Measurements from ENCODE around the gene DCAF5.
"Not testable (repeated sequence)": the region's sequence is repeated elsewhere in the genome, so short reads cannot be mapped to it uniquely, and the experiment has no call there.

Gene DCAF5

GRCh38 chr14:69096781-69097475, 56.0 kb downstream of the DCAF5 start:
- no peak for DNase-seq (ENCODE audit: low read depth, low spot score)

GRCh38 chr14:69096246-69096645, 56.7 kb downstream of the DCAF5 start:
- DNase-seq (ENCODE audit: low read depth, low spot score) = no peak

- DNase-seq (ENCODE audit: low read depth, low spot score) = peak; percentile 17
These were observed 58.4 kb downstream of the DCAF5 start for GRCh38 chr14:69094481-69094880.

- DNase-seq (ENCODE audit: low read depth, low spot score) = peak; percentile 78
These were observed 59.1 kb downstream of the DCAF5 start for GRCh38 chr14:69093631-69094421.

- DNase-seq (ENCODE audit: low read depth, low spot score) = no peak
These were observed 60.0 kb downstream of the DCAF5 start for GRCh38 chr14:69092840-69093422.

GRCh38 chr14:69091695-69092094, 61.2 kb downstream of the DCAF5 start:
- no peak for DNase-seq (ENCODE audit: low read depth, low spot score)

GRCh38 chr14:69091006-69091405, 61.9 kb downstream of the DCAF5 start:
- DNase-seq (ENCODE audit: low read depth, low spot score) = no peak

GRCh38 chr14:69090187-69090789, 62.6 kb downstream of the DCAF5 start:
- peak; percentile 61 for DNase-seq (ENCODE audit: low read depth, low spot score)

GRCh38 chr14:69089046-69089445, 63.9 kb downstream of the DCAF5 start:
- no peak for DNase-seq (ENCODE audit: low read depth, low spot score)

- peak; percentile 65 for DNase-seq (ENCODE audit: low read depth, low spot score)
These were observed 64.3 kb downstream of the DCAF5 start for GRCh38 chr14:69088586-69088985.

- DNase-seq (ENCODE audit: low read depth, low spot score) = peak; percentile 69
These were observed 65.9 kb downstream of the DCAF5 start for GRCh38 chr14:69087061-69087461.

- DNase-seq (ENCODE audit: low read depth, low spot score) = no peak
These were observed 66.4 kb downstream of the DCAF5 start for GRCh38 chr14:69086537-69086936.

GRCh38 chr14:69084023-69084422, 68.9 kb downstream of the DCAF5 start:
- no peak for DNase-seq (ENCODE audit: low read depth, low spot score)

- DNase-seq (ENCODE audit: low read depth, low spot score) = no peak
These were observed 69.7 kb downstream of the DCAF5 start for GRCh38 chr14:69083181-69083580.

- DNase-seq (ENCODE audit: low read depth, low spot score) = no peak
These were observed 71.6 kb downstream of the DCAF5 start for GRCh38 chr14:69081271-69081670.

GRCh38 chr14:69079747-69080146, 73.2 kb downstream of the DCAF5 start:
- no peak for DNase-seq (ENCODE audit: low read depth, low spot score)

- peak; percentile 88 for DNase-seq (ENCODE audit: low read depth, low spot score)
These were observed 73.7 kb downstream of the DCAF5 start for GRCh38 chr14:69079188-69079742.

- DNase-seq (ENCODE audit: low read depth, low spot score) = peak; percentile 90
These were observed 75.1 kb downstream of the DCAF5 start for GRCh38 chr14:69077841-69078240.

- not testable (repeated sequence) for DNase-seq (ENCODE audit: low read depth, low spot score)
These were observed 75.7 kb downstream of the DCAF5 start for GRCh38 chr14:69077185-69077584.

GRCh38 chr14:69076341-69076740, 76.6 kb downstream of the DCAF5 start:
- DNase-seq (ENCODE audit: low read depth, low spot score) = no peak

- no peak for DNase-seq (ENCODE audit: low read depth, low spot score)
These were observed 79.0 kb downstream of the DCAF5 start for GRCh38 chr14:69073915-69074314.

- no peak for DNase-seq (ENCODE audit: low read depth, low spot score)
These were observed 79.5 kb downstream of the DCAF5 start for GRCh38 chr14:69073429-69073828.
